Measurements from ENCODE around the gene LEAP2. TPM values are rescaled to one million over a fixed set of nuclear protein-coding genes. Genes with fewer than 3 reads are reported as not detected.

Gene LEAP2
- total RNA-seq, 1 experiment from 2014 or later = 0.36 TPM

GRCh38 chr5:132850066-132850465 lies 23.4 kb upstream of the LEAP2 start:
- no peaks in the 10 kb centered on the region for H3F3A ChIP-seq (ENCODE audit: low read length, unreplicated experiment)
- H3K9me3 ChIP-seq (ENCODE audit: low read length) = no peaks in the 10 kb centered on the region
- no peaks in the 10 kb centered on the region for H3K4me1 ChIP-seq (ENCODE audit: insufficient read depth, low read length)
- no peak overlapping the region for H3K4me3 ChIP-seq (ENCODE audit: low read length)
- no peaks in the 10 kb centered on the region for H4K20me1 ChIP-seq (ENCODE audit: low read length)
- no peak overlapping the region for H2AFZ ChIP-seq (ENCODE audit: low read length)
- H3K9ac ChIP-seq (ENCODE audit: low read length) = no peak overlapping the region
- no peaks in the 10 kb centered on the region for H3K9me2 ChIP-seq (replicated peaks; ENCODE audit: low read length)
- no peak overlapping the region for H3K4me2 ChIP-seq (ENCODE audit: low read length)
- DNase-seq (no peak), ATAC-seq (no peak)
- H3K27me3 ChIP-seq (ENCODE audit: low read length) = no peaks in the 10 kb centered on the region
- TF ChIP-seq EZH2phosphoT487 (IDR thresholded peaks at IDR 0.05; ENCODE audit: borderline replicate concordance, low read length) (no peak), EZH2 (IDR thresholded peaks at IDR 0.05; ENCODE audit: low read length, unreplicated experiment) (no peak)
- TF ChIP-seq, protein P1, sequence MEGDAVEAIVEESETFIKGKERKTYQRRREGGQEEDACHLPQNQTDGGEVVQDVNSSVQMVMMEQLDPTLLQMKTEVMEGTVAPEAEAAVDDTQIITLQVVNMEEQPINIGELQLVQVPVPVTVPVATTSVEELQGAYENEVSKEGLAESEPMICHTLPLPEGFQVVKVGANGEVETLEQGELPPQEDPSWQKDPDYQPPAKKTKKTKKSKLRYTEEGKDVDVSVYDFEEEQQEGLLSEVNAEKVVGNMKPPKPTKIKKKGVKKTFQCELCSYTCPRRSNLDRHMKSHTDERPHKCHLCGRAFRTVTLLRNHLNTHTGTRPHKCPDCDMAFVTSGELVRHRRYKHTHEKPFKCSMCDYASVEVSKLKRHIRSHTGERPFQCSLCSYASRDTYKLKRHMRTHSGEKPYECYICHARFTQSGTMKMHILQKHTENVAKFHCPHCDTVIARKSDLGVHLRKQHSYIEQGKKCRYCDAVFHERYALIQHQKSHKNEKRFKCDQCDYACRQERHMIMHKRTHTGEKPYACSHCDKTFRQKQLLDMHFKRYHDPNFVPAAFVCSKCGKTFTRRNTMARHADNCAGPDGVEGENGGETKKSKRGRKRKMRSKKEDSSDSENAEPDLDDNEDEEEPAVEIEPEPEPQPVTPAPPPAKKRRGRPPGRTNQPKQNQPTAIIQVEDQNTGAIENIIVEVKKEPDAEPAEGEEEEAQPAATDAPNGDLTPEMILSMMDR (conservative IDR thresholded peaks at IDR 0.05; ENCODE audit: low read depth, low read length) = no peak
- POLR2A ChIA-PET (ENCODE audit: unreplicated experiment) = no interaction called here
- BruUV-seq (replicated peaks) = no TSS peak
- CTCF ChIA-PET = no interaction called here
- no peaks in the 10 kb centered on the region for H3K79me2 ChIP-seq (ENCODE audit: low read length)
- H3K36me3 ChIP-seq (ENCODE audit: low read depth, low read length) = no peaks in the 10 kb centered on the region
- H3K27ac ChIP-seq (ENCODE audit: low read length) = no peak overlapping the region
- intact Hi-C loops (cut with micrococcal nuclease) = no loop called here

GRCh38 chr5:132853323-132853722 lies 20.1 kb upstream of the LEAP2 start:
- no peaks in the 10 kb centered on the region for H3K9me2 ChIP-seq (replicated peaks; ENCODE audit: low read length)
- BruUV-seq (replicated peaks) = no TSS peak
- TF ChIP-seq EZH2 (IDR thresholded peaks at IDR 0.05; ENCODE audit: low read length, unreplicated experiment) (no peak), EZH2phosphoT487 (IDR thresholded peaks at IDR 0.05; ENCODE audit: borderline replicate concordance, low read length) (no peak)
- TF ChIP-seq, protein P1 (conservative IDR thresholded peaks at IDR 0.05; ENCODE audit: low read depth, low read length) = no peak

GRCh38 chr5:132853790-132854189 lies 19.7 kb upstream of the LEAP2 start:
- Histone ChIP-seq H3K27me3 (ENCODE audit: low read length) (no peaks in the 10 kb centered on the region), H3K4me3 (ENCODE audit: low read length) (no peak overlapping the region), H3F3A (ENCODE audit: low read length, unreplicated experiment) (no peaks in the 10 kb centered on the region), H3K79me2 (ENCODE audit: low read length) (no peaks in the 10 kb centered on the region), H3K9ac (ENCODE audit: low read length) (no peak overlapping the region), H3K4me2 (ENCODE audit: low read length) (no peak overlapping the region), H3K9me2 (replicated peaks; ENCODE audit: low read length) (no peaks in the 10 kb centered on the region), H3K36me3 (ENCODE audit: low read depth, low read length) (no peaks in the 10 kb centered on the region), H3K27ac (ENCODE audit: low read length) (no peak overlapping the region), H2AFZ (ENCODE audit: low read length) (no peak overlapping the region), H3K9me3 (ENCODE audit: low read length) (no peaks in the 10 kb centered on the region), H3K4me1 (ENCODE audit: insufficient read depth, low read length) (no peaks in the 10 kb centered on the region), H4K20me1 (ENCODE audit: low read length) (no peaks in the 10 kb centered on the region)
- ChIA-PET POLR2A (ENCODE audit: unreplicated experiment) (no interaction called here), CTCF (interaction anchor here (0.7 to 0.9 kb wide), 2 partner anchors 179 to 353 kb away, joined by 3 read pairs; no protein-coding TSS in a partner anchor)
- TF ChIP-seq, protein P1 (conservative IDR thresholded peaks at IDR 0.05; ENCODE audit: low read depth, low read length) = no peak
- TF ChIP-seq EZH2 (IDR thresholded peaks at IDR 0.05; ENCODE audit: low read length, unreplicated experiment) (no peak), EZH2phosphoT487 (IDR thresholded peaks at IDR 0.05; ENCODE audit: borderline replicate concordance, low read length) (no peak)
- intact Hi-C loops (cut with micrococcal nuclease) = no loop called here
- ATAC-seq (no peak), DNase-seq (no peak)
- BruUV-seq (replicated peaks) = no TSS peak

More at GRCh38 chr5:132853323-132853722, 20.1 kb upstream of the LEAP2 start:
- Histone ChIP-seq H3K27ac (ENCODE audit: low read length) (no peak overlapping the region), H3K4me3 (ENCODE audit: low read length) (no peak overlapping the region), H3K27me3 (ENCODE audit: low read length) (no peaks in the 10 kb centered on the region), H3K36me3 (ENCODE audit: low read depth, low read length) (no peaks in the 10 kb centered on the region), H3K79me2 (ENCODE audit: low read length) (no peaks in the 10 kb centered on the region), H4K20me1 (ENCODE audit: low read length) (no peaks in the 10 kb centered on the region), H3K9me3 (ENCODE audit: low read length) (no peaks in the 10 kb centered on the region), H3F3A (ENCODE audit: low read length, unreplicated experiment) (no peaks in the 10 kb centered on the region), H3K9ac (ENCODE audit: low read length) (no peak overlapping the region), H3K4me1 (ENCODE audit: insufficient read depth, low read length) (no peaks in the 10 kb centered on the region), H3K4me2 (ENCODE audit: low read length) (no peak overlapping the region), H2AFZ (ENCODE audit: low read length) (no peak overlapping the region)
- ChIA-PET CTCF (interaction anchor here (0.7 to 0.9 kb wide), 2 partner anchors 179 to 352 kb away, joined by 3 read pairs; no protein-coding TSS in a partner anchor), POLR2A (ENCODE audit: unreplicated experiment) (no interaction called here)
- intact Hi-C loops (cut with micrococcal nuclease) = no loop called here
- peak; percentile 45 for ATAC-seq
- DNase-seq = no peak
